Large intestine (tissue), 3 donors: ENCODE measurements around the gene TTC12. TPM values are rescaled to one million over a fixed set of nuclear protein-coding genes. Genes with fewer than 3 reads are reported as not detected.

ENCODE experiments used
- DNase-seq, 2 donors: peaks; one replicate each; pipeline versions ENCODE4 v3.0.0 to v3.0.0-alpha.2; 2013
- H3K27ac ChIP-seq: one replicate; pipeline ENCODE4 v1.5.1; 2013; ENCODE audit warnings: low read length
- H3K27me3 ChIP-seq: 2 replicates; pipeline ENCODE4 v1.6.1; 2013; ENCODE audit warnings: low read length; ENCODE audit not compliant: control insufficient read depth, insufficient read depth
- H3K36me3 ChIP-seq: 2 replicates; pipeline ENCODE4 v1.6.1; 2013; ENCODE audit warnings: low read length; ENCODE audit not compliant: control insufficient read depth, insufficient read depth
- H3K4me1 ChIP-seq: one replicate; pipeline ENCODE4 v1.6.1; 2013; ENCODE audit warnings: low read length; ENCODE audit not compliant: control insufficient read depth, insufficient read depth
- H3K4me3 ChIP-seq: one replicate; pipeline ENCODE4 v1.5.1; 2013; ENCODE audit warnings: low read length
- H3K9me3 ChIP-seq: one replicate; pipeline ENCODE4 v1.6.1; 2013; ENCODE audit warnings: mild to moderate bottlenecking, low read depth, low read length, moderate library complexity; ENCODE audit not compliant: control insufficient read depth
- WGBS: methylation state at CpG from one replicate; pipeline ENCODE4 v1.1.5; 2013; ENCODE audit warnings: low lambda C conversion rate; ENCODE audit not compliant: insufficient coverage; 5-methylcytosine and 5-hydroxymethylcytosine counted together
- polyA plus RNA-seq: library from polyadenylated mRNA; unstranded; fragments of 120-200 nt; gene quantifications from one replicate; pipeline ENCODE4 v1.2.1, GENCODE V29; 2013

TTC12 gene
- polyA plus RNA-seq, 1 donor, result 17.6 TPM

DNA sequence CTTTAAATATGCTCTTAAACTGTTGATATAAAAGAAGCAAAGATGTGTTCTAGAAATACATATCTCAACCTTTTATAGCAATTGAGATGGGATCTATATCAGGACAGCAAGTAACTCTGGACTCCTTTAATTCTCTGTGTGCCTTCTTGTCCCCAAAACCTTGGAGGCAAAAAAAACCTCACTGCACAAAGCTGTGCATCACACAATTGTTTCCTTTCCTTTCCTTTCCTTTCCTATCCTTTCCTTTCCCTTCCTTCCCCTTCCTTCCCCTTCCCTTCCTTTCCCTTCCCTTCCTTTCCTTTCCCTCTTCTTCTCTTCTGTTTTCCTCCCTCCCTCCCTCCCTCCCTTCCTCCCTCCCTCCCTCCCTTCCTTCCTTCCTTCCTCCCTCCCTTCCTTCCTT, 9.5 kb upstream of the TTC12 start:
- no peak overlapping the region for H3K4me3 ChIP-seq
- H3K36me3 ChIP-seq, result no peaks in the 10 kb centered on the region
- H3K9me3 ChIP-seq, result no peaks in the 10 kb centered on the region
- DNase-seq, result no peak
- H3K27ac ChIP-seq, result no peak overlapping the region
- H3K27me3 ChIP-seq, result no peaks in the 10 kb centered on the region
- H3K4me1 ChIP-seq, result no peaks in the 10 kb centered on the region

- peak; percentile 38 to 59 for DNase-seq
- Histone ChIP-seq H3K4me3 (no peak overlapping the region), H3K4me1 (no peaks in the 10 kb centered on the region), H3K36me3 (no peaks in the 10 kb centered on the region), H3K27ac (no peak overlapping the region), H3K9me3 (no peaks in the 10 kb centered on the region), H3K27me3 (no peaks in the 10 kb centered on the region)
- 83% methylated on average over 1 of the region's 12 CpGs for WGBS
Measured at GRCh38 chr11:113305440-113306336, 8.7 kb upstream of the TTC12 start.

DNA sequence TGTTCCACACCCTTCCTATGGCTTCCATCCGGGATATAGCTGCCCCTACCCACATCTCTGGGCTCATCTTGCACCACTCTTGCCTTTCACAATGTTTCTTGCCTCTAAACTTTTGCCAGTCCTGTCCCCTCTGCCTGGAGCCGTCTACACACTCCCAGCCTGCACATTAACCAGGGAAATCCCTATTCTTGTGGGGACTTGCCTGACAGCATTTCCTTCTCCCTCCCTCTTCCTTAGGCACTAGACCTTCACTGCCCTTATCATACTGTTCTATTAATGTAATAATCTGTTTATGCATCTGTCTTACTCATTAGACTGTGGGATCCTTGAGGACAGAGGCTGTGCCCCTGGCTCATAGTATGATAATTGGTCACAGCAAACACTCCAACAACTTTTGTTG, 5.8 kb upstream of the TTC12 start:
- Histone ChIP-seq H3K4me1 (no peaks in the 10 kb centered on the region), H3K27me3 (no peaks in the 10 kb centered on the region), H3K4me3 (no peak overlapping the region), H3K27ac (no peak overlapping the region), H3K9me3 (no peaks in the 10 kb centered on the region), H3K36me3 (no peaks in the 10 kb centered on the region)
- WGBS, result 72% methylated on average over 2 of the region's 2 CpGs
- no peak for DNase-seq

DNA sequence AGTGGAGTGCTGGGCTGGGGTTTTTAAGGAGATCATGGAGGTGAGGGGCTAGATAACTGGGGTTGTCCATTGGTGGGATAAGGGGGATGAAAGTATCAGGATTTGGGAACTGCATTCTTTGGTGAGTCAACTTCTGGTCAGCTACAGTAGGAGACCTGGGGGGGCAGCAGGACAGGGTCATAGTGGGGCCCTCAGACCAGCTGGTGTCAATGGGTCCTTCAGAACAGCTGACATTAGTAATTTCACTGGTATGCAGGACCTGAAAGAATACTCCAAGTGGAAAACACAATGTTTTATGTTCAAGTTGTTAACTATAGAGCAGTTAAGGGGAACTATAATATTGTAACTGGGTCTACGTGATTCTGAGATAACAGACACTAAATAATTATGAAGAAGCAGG, 2.8 kb upstream of the TTC12 start:
- no peak overlapping the region for H3K27ac ChIP-seq
- H3K4me3 ChIP-seq, result no peak overlapping the region
- H3K36me3 ChIP-seq, result no peaks in the 10 kb centered on the region
- peaks cover 9% of the 10 kb centered on the region for H3K4me1 ChIP-seq
- DNase-seq, result no peak
- no peaks in the 10 kb centered on the region for H3K27me3 ChIP-seq
- WGBS, result no CpG with 5 or more reads among the region's 1 CpG
- H3K9me3 ChIP-seq, result no peaks in the 10 kb centered on the region

GRCh38 chr11:113313601-113314000, 782 bp upstream of the TTC12 start:
- DNase-seq, result no peak
- WGBS, result 100% methylated on average over 1 of the region's 3 CpGs
- Histone ChIP-seq H3K9me3 (no peaks in the 10 kb centered on the region), H3K36me3 (peaks cover 2% of the 10 kb centered on the region), H3K27ac (no peak overlapping the region), H3K4me1 (peaks cover 9% of the 10 kb centered on the region), H3K27me3 (no peaks in the 10 kb centered on the region), H3K4me3 (no peak overlapping the region)

DNA sequence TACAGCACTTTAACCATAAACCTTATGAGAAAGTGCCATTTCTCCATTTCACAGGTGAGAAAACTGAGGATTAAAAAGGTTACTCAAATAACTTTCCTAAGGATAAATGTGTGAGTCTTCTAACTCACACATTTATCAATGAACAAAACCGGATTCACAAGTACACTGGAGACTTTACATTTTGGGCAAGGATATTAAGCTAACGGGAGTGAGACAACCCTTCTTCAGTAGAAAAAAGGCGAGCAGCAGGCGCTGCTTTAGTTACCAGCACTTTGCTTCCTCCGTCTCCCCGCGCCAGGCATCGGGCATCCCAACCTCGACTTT, 356 bp upstream of the TTC12 start:
- no peak for DNase-seq
- no CpG with 5 or more reads among the region's 9 CpGs for WGBS
- Histone ChIP-seq H3K4me1 (peaks cover 9% of the 10 kb centered on the region), H3K27me3 (no peaks in the 10 kb centered on the region), H3K4me3 (peak overlapping the region; percentile 41), H3K27ac (peak overlapping the region; percentile 39), H3K9me3 (no peaks in the 10 kb centered on the region), H3K36me3 (peaks cover 6% of the 10 kb centered on the region)

GRCh38 chr11:113315811-113316210, 1.4 kb downstream of the TTC12 start:
- Histone ChIP-seq H3K4me3 (no peak overlapping the region), H3K27me3 (no peaks in the 10 kb centered on the region), H3K9me3 (no peaks in the 10 kb centered on the region), H3K4me1 (peaks cover 9% of the 10 kb centered on the region), H3K36me3 (peaks cover 10% of the 10 kb centered on the region), H3K27ac (no peak overlapping the region)
- DNase-seq, result no peak
- 57% methylated on average over 1 of the region's 6 CpGs for WGBS

DNA sequence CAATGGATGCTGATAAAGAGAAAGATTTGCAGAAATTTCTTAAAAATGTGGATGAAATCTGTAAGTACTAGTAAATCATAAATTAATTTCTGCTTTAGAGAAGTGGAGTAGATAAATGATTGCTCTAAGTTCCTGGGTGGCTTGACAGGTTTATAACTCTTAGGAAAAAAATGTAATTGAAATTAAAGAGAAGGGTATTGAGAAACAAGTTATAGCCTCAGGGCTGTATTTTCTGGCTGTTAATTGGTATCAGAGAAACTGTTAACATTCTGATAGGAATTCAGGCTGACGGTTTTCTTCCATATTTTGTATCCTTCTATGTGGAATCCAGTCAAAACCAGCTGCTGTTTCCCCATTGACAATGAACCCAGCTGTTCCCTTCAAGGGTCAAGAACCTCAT, 1.9 kb downstream of the TTC12 start:
- H3K9me3 ChIP-seq, result no peaks in the 10 kb centered on the region
- no peak for DNase-seq
- peaks cover 9% of the 10 kb centered on the region for H3K4me1 ChIP-seq
- no peak overlapping the region for H3K4me3 ChIP-seq
- WGBS, result no CpG with 5 or more reads among the region's 1 CpG
- H3K27ac ChIP-seq, result no peak overlapping the region
- H3K27me3 ChIP-seq, result no peaks in the 10 kb centered on the region
- H3K36me3 ChIP-seq, result peaks cover 10% of the 10 kb centered on the region

- Histone ChIP-seq H3K27me3 (no peaks in the 10 kb centered on the region), H3K4me3 (no peak overlapping the region), H3K9me3 (no peaks in the 10 kb centered on the region), H3K27ac (no peak overlapping the region), H3K36me3 (peaks cover 10% of the 10 kb centered on the region), H3K4me1 (peaks cover 9% of the 10 kb centered on the region)
- no peak for DNase-seq
- no CpG with 5 or more reads among the region's 2 CpGs for WGBS
Measured at GRCh38 chr11:113317339-113317738, 3.0 kb downstream of the TTC12 start.

GRCh38 chr11:113319085-113319484, 4.7 kb downstream of the TTC12 start:
- DNase-seq, result no peak
- 100% methylated on average over 1 of the region's 4 CpGs for WGBS
- Histone ChIP-seq H3K27me3 (no peaks in the 10 kb centered on the region), H3K27ac (no peak overlapping the region), H3K4me1 (peaks cover 6% of the 10 kb centered on the region), H3K9me3 (no peaks in the 10 kb centered on the region), H3K4me3 (no peak overlapping the region), H3K36me3 (peaks cover 16% of the 10 kb centered on the region)

DNA sequence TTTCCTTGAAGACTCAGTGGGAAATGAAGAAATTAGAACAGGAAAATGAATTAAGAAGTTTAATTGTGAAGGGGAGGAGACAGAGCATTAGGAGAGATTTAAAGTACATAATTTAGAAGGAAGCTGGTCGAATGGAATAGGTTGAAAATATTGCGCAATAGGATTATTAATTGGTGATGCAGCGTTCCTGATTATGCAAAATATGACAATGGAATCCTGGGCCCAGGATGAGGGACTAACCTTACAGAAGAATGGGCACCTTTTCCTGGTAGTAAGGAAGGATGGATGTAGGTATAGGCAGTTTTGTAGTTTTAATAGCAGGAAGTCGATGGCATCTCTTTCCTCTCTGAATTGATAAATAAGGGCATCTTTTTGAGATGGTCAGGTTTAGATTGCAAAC, 7.8 kb downstream of the TTC12 start:
- 76% methylated on average over 2 of the region's 4 CpGs for WGBS
- H3K4me1 ChIP-seq, result no peaks in the 10 kb centered on the region
- no peak for DNase-seq
- H3K9me3 ChIP-seq, result no peaks in the 10 kb centered on the region
- no peaks in the 10 kb centered on the region for H3K27me3 ChIP-seq
- no peak overlapping the region for H3K27ac ChIP-seq
- peaks cover 34% of the 10 kb centered on the region for H3K36me3 ChIP-seq
- H3K4me3 ChIP-seq, result no peak overlapping the region
